ENCODE results near the gene KCNK5. TPM values are rescaled to one million over a fixed set of nuclear protein-coding genes. Genes with fewer than 3 reads are reported as not detected.

The KCNK5 gene
- total and polyA plus RNA-seq, 7 donors: 0.06 to 0.24 (median 0.10) TPM; not detected in 1

GRCh38 chr6:39202166-39202565 is 27.1 kb downstream of the KCNK5 start:
- H3K27me3 ChIP-seq (ENCODE audit: insufficient read depth in 3 of 3, low read length in 2 of 3): no peaks in the 10 kb centered on the region
- intact Hi-C loops (cut with DNase I): no loop called here
- no peak for TF ChIP-seq CTCF (IDR thresholded peaks at IDR 0.05)
- 88 to 94% (median 90%) methylated on average over 4 of the region's 4 CpGs for WGBS, 3 donors
- H3K4me3 ChIP-seq: no peak overlapping the region
- no peaks in the 10 kb centered on the region for H3K4me1 ChIP-seq
- no peaks in the 10 kb centered on the region for H3K36me3 ChIP-seq (ENCODE audit: insufficient read depth in 1 of 2, low read depth in 1 of 2)
- DNase-seq: no peak
- no peak for ATAC-seq
- no peak overlapping the region for H3K27ac ChIP-seq
- H3K9me3 ChIP-seq: no peaks in the 10 kb centered on the region

GRCh38 chr6:39200498-39201020 is 28.7 kb downstream of the KCNK5 start:
- H3K9me3 ChIP-seq: no peaks in the 10 kb centered on the region
- no peak overlapping the region for H3K27ac ChIP-seq
- no peak for TF ChIP-seq CTCF (IDR thresholded peaks at IDR 0.05)
- 3 to 82% (median 58%) methylated on average over 1 of the region's 1 CpG for WGBS, 3 donors
- H3K36me3 ChIP-seq (ENCODE audit: insufficient read depth in 1 of 2, low read depth in 1 of 2): no peaks in the 10 kb centered on the region
- peak in 1 of 2 donors; percentile 7 for DNase-seq
- no peak for ATAC-seq
- intact Hi-C loops (cut with DNase I): no loop called here
- H3K4me3 ChIP-seq: no peak overlapping the region
- H3K4me1 ChIP-seq: no peaks in the 10 kb centered on the region
- H3K27me3 ChIP-seq (ENCODE audit: insufficient read depth in 3 of 3, low read length in 2 of 3): no peaks in the 10 kb centered on the region

DNA sequence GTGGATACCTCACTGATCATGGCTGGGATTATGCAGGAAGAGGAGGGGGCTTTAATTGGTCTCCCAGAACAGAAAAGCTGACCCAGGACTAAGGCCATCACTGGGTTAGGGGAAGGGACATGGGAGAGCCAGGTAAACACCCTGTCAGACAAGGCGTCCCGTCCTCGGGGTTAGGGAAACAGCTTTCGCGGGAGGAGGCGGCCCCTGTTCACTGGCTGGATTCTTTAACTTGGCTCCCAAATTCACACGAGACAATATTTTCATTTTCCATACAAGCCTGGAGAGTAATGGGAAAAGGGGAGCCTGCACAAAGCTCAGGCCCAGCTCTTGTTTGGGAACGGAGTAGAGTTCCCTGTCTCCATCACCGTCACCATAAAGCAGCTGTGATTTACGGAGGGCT is 29.3 kb downstream of the KCNK5 start:
- H3K4me3 ChIP-seq: no peak overlapping the region
- H3K27me3 ChIP-seq (ENCODE audit: insufficient read depth in 3 of 3, low read length in 2 of 3): no peaks in the 10 kb centered on the region
- WGBS, 3 donors: 67 to 84% (median 68%) methylated on average over 10 of the region's 10 CpGs
- peak in 1 of 2 donors; percentile 20 for DNase-seq
- no peaks in the 10 kb centered on the region for H3K4me1 ChIP-seq
- no peaks in the 10 kb centered on the region for H3K36me3 ChIP-seq (ENCODE audit: insufficient read depth in 1 of 2, low read depth in 1 of 2)
- no peak overlapping the region for H3K27ac ChIP-seq
- ATAC-seq: no peak
- intact Hi-C loops (cut with DNase I): no loop called here
- no peaks in the 10 kb centered on the region for H3K9me3 ChIP-seq
- TF ChIP-seq CTCF (IDR thresholded peaks at IDR 0.05): no peak

DNA sequence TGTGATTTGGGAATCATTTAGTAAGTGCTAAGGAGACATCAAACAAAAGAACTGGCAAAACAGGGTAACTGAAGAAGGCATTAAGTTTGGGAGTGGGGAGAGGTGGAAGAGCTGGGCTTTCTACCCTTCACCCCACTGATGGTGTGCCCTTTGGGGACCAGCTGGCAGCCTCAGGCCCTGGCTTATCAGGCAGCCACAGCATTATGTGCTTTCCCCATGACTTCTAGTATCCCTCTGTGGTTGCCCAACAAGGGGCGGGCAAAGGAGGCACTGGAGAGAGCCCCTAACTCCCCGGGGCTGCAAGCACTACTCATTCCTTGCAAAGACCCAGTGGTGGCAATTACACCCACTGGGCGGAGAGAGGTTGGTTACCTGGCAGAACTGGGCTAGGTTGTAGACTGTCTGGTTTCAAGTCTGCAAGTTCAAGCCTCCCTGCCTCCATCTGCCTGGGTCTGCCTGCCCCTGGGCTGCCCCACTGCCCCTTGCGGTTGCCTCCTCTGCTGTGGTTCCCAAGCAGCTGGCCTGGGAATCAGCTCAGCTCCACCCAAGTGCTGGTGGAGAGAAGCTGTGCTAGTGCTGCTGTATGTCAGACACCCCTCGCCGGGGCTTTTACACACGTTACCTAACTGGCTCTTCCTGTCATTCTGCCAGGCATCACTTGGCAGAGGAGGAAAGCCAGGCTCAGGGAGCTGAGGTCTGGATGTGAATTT is 29.9 kb downstream of the KCNK5 start:
- DNase-seq (peak in 1 of 2 donors; percentile 5), ATAC-seq (no peak)
- Histone ChIP-seq H3K27ac (no peak overlapping the region), H3K27me3 (ENCODE audit: insufficient read depth in 3 of 3, low read length in 2 of 3) (no peaks in the 10 kb centered on the region), H3K9me3 (no peaks in the 10 kb centered on the region), H3K4me1 (no peaks in the 10 kb centered on the region), H3K4me3 (no peak overlapping the region), H3K36me3 (ENCODE audit: insufficient read depth in 1 of 2, low read depth in 1 of 2) (no peaks in the 10 kb centered on the region)
- no peak for TF ChIP-seq CTCF (IDR thresholded peaks at IDR 0.05)
- intact Hi-C loops (cut with DNase I): no loop called here
- 69 to 77% (median 75%) methylated on average over 7 of the region's 7 CpGs for WGBS, 3 donors

GRCh38 chr6:39198528-39198927 is 30.7 kb downstream of the KCNK5 start:
- TF ChIP-seq CTCF (IDR thresholded peaks at IDR 0.05): no peak
- Histone ChIP-seq H3K36me3 (ENCODE audit: insufficient read depth in 1 of 2, low read depth in 1 of 2) (no peaks in the 10 kb centered on the region), H3K27me3 (ENCODE audit: insufficient read depth in 3 of 3, low read length in 2 of 3) (no peaks in the 10 kb centered on the region), H3K27ac (no peak overlapping the region), H3K4me3 (no peak overlapping the region), H3K9me3 (no peaks in the 10 kb centered on the region), H3K4me1 (no peaks in the 10 kb centered on the region)
- intact Hi-C loops (cut with DNase I): no loop called here
- no peak for DNase-seq
- no peak for ATAC-seq

Measured in psoas muscle (tissue), 8 donors.